GM21515 (cell line): Measurements from ENCODE around the gene METTL4.
A peak's percentile ranks its signal among the peaks of the same experiment; 100 is the strongest.

ENCODE experiments used
- ATAC-seq: cut with Tn5 transposase; IDR thresholded peaks from one replicate; pipeline ENCODE4 v1.9.1; 2021; ENCODE audit not compliant: unreplicated experiment

Gene METTL4

GRCh38 chr18:2571200-2572170 is at the start of gene METTL4, which contains the start of gene NDC80:
Gene METTL4 (minus strand): TSS chr18:2571505. CDS start chr18:2567216, 4,289 bp downstream.
Gene NDC80 (plus strand): TSS chr18:2571557. CDS start chr18:2572986, 1,429 bp downstream.
- peak; percentile 70 for ATAC-seq

GRCh38 chr18:2618009-2618408 is 46.7 kb upstream of the METTL4 start:
- no peak for ATAC-seq

- no peak for ATAC-seq
These were observed 46.2 kb upstream of the METTL4 start for GRCh38 chr18:2617401-2617998.

- no peak for ATAC-seq
These were observed 41.7 kb upstream of the METTL4 start for GRCh38 chr18:2612996-2613395.

- ATAC-seq: no peak
These were observed 39.2 kb upstream of the METTL4 start for GRCh38 chr18:2610549-2610948.

- ATAC-seq: no peak
These were observed 38.3 kb upstream of the METTL4 start for GRCh38 chr18:2609604-2610003.

- no peak for ATAC-seq
These were observed 35.0 kb upstream of the METTL4 start for GRCh38 chr18:2606335-2606734.

- ATAC-seq: no peak
These were observed 31.5 kb upstream of the METTL4 start for GRCh38 chr18:2602844-2603243.

GRCh38 chr18:2597639-2598038 is 26.3 kb upstream of the METTL4 start:
- ATAC-seq: no peak

GRCh38 chr18:2590303-2590702 is 19.0 kb upstream of the METTL4 start:
- ATAC-seq: no peak

- ATAC-seq: no peak
These were observed 18.2 kb upstream of the METTL4 start for GRCh38 chr18:2589345-2590068.

GRCh38 chr18:2588666-2589344 is 17.5 kb upstream of the METTL4 start:
- ATAC-seq: no peak

GRCh38 chr18:2587788-2588187 is 16.5 kb upstream of the METTL4 start:
- no peak for ATAC-seq

- no peak for ATAC-seq
These were observed 2.1 kb upstream of the METTL4 start for GRCh38 chr18:2573408-2573807.

- ATAC-seq: no peak
These were observed 1.6 kb upstream of the METTL4 start for GRCh38 chr18:2572892-2573291.

GRCh38 chr18:2572171-2572569 is 865 bp upstream of the METTL4 start:
- ATAC-seq: peak; percentile 16

- peak; percentile 37 for ATAC-seq
These were observed 519 bp downstream of the METTL4 start for GRCh38 chr18:2570772-2571199.

- ATAC-seq: no peak
These were observed 1.7 kb downstream of the METTL4 start for GRCh38 chr18:2569338-2570207.

GRCh38 chr18:2568605-2569004 is 2.7 kb downstream of the METTL4 start:
- no peak for ATAC-seq

GRCh38 chr18:2568129-2568528 is 3.2 kb downstream of the METTL4 start:
- no peak for ATAC-seq
